GM21737 (cell line): ENCODE results near the gene TFF1.
"Not testable (repeated sequence)": the region's sequence is repeated elsewhere in the genome, so short reads cannot be mapped to it uniquely, and the experiment has no call there.

ENCODE experiments used
- ATAC-seq: cut with Tn5 transposase; IDR thresholded peaks from one replicate; pipeline ENCODE4 v1.9.1; 2021; ENCODE audit warnings: mild to moderate bottlenecking, moderate library complexity; ENCODE audit not compliant: unreplicated experiment

Gene TFF1

DNA sequence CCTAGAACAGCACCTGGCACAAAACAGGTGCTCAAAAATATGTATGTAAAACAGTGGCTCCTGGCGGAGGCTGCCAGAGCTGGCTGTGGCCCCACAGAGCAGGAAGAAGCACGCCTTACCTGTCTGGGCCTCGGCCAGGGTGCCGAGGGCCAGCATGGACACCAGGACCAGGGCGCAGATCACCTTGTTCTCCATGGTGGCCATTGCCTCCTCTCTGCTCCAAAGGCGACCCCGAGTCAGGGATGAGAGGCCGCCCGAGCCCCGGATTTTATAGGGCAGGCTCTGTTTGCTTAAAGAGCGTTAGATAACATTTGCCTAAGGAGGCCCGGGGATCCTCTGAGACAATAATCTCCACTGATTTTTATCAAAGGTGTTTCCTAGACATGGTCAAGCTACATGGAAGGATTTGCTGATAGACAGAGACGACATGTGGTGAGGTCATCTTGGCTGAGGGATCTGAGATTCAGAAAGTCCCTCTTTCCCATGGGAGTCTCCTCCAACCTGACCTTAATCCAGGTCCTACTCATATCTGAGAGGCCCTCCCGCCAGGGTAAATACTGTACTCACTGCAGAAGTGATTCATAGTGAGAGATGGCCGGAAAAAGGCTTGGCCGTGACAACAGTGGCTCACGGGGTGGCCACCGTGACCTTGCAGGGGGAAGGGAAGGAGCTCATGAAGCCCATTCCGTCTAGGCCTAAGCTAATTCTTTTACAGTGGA is at the start of gene TFF1:
TFF1 (minus strand) TSS at position 244 of the 719 bp plus-strand sequence; CDS start at position 204, 40 bp downstream.
- ATAC-seq, result no peak

DNA sequence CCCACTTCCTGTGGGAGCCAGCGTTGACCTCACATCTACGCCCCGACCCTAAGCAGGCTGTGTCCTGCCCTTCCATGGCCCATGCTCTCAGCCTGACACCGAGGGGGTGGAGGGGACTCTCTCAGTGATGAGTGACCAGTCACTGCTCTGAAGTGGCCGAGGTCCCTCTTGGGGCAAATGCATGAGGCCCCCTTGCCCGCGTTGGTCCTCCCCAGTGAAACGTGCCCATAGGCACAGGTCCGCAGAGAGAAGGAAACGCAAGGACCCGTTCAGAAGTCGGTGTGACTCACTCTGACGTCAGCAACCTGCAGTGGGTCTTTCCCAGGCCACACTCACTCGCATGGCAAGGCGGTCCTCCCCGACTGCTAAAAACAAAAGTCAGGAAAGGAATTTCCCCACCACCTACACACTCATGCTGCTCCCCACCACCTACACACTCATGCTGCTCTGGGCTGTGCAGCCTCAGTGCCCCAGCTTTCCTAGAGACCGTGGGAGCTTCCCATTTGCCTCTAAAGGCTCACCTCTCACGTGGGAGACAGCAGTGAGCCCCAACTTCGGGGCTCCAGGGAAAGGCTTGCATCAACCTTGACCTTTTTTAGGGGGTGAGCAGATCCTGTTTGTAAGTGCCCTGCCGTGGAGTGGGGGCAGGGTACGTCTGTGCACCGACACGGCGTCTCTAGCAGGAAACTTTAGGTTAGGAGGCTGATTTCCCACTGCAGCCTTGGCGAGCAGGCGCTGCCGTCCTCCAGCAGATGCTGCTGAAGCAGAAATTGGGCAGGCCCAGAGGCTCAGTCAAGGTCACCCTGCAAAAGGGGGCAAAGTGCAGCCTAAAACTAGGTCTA is 48.8 kb upstream of the TFF1 start:
- peak; percentile 72 for ATAC-seq

DNA sequence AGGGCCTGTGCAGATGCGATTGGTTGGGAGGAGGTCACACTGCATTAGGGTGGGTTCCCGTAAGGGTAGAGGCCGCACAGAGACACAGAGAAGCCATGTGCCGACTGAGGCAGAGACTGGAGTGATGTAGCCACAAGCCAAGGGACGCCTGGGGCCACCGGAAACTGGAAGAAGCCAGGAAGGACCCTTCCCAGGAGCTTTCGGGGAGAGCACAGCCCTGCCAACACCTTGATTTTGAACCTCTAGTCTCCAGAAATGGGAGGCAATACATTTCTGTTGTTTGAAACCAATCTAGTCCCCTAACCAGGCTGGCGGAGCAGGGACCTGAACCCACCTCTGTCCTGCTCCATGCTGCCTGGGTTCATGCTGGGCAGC is 48.2 kb upstream of the TFF1 start:
- no peak for ATAC-seq

DNA sequence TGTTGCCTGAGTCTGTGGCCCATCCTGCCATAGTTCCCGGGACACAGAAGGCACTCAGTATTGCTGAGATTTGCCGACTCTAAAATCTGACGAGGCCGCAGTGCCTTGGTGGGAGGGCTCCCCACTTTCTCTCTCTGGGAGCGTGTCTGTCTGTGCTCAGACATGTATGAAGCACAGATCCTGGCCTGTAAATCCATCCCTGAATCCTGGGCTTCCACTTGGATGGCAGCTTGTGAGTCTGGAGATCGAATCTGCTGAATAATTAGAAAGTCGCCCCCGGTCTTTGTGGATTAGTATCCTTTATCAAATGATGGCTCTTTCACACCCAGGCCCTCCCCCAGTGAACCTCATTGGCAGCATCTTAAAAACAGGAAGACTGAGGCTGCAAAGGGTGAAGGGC is 47.7 kb upstream of the TFF1 start:
- no peak for ATAC-seq

DNA sequence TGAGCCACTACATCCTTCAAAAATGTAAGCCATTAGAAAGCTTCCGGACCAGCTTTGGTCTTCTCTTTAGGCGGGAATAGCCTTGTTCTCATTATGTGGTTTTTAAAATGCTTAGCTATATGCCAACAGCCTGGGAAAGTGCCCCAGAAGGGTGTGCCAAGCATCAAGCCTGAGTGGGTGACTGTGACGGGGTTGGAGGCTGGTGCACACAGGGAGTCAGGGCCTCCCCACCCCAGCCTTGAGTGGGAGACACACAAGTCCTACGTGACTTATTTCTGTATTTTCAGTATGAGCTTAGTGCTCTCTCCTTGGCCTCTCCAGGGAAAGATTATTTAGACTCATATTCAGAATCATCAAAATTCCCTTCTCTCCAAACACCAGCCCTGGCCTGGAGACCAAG is 47.2 kb upstream of the TFF1 start:
- ATAC-seq, result no peak

DNA sequence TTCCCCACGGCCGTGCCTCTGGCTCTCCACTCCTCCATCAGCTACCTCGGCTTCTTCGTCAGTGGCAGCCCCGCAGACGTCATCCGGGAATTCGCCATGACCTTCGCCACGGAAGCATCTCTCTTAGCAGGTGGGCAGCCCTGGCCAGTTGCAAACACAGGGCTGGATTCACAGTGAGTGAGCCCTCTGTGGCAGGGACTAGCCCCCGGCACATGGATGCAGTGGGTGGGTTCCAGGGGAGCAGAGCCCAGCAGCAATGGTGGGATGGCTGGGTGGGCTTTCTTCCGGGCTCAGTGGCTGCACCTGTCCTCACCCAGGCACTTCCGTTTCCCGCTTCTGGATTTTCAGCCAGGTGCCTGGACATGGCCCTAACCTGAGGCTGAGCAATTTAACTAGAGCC is 46.8 kb upstream of the TFF1 start:
- no peak for ATAC-seq

DNA sequence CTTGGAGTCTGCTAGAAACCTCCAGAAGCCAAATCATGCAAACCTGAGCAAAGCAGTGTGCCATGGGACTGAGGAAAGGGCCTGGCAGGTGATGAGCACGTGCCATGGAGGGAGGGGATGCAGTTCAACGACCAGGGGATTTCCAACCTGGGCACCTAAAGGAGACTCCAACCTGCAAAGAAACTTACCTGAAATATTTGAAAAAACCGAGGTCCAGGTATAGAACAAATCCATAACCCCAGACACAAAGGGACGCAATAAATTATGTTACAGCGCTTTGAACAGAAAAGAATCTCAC is 46.2 kb upstream of the TFF1 start:
- ATAC-seq, result no peak

DNA sequence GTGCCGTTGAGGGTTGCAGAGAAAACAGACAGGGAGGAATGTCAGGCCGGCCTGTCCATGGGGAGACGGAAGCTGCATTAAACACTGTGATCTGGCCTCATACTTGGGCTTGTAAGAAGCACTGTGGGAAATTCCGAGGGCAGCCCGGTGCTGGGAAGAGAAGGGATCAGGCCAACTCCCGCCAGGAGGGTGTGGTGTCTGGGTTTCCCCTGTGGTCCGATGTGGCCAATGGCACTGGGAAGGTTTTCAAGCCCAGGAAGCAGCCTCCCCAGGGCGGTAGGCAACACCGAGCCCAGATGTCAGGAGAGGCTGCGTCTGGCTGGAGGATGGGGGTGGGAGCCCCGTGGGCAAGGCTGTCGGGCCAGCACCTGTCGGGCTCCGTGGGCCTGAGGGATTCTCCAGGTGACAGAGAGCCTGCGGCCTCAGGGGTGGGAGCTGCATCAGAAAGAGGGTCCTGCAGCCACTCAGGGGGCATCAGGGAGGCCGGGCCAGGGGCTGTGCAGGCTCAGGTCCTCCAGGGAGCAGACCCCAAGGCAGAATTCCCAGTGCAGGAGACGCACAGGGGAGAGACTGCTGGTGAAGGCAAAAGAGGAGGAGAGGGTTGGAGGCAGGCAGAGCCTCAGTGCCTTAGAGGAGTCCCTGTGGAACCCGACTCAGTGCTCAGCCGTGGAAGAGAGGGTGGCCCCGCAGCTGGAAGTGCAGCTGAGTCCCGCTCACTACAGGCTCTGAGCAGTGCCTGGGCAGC is 45.7 kb upstream of the TFF1 start:
- ATAC-seq, result no peak

DNA sequence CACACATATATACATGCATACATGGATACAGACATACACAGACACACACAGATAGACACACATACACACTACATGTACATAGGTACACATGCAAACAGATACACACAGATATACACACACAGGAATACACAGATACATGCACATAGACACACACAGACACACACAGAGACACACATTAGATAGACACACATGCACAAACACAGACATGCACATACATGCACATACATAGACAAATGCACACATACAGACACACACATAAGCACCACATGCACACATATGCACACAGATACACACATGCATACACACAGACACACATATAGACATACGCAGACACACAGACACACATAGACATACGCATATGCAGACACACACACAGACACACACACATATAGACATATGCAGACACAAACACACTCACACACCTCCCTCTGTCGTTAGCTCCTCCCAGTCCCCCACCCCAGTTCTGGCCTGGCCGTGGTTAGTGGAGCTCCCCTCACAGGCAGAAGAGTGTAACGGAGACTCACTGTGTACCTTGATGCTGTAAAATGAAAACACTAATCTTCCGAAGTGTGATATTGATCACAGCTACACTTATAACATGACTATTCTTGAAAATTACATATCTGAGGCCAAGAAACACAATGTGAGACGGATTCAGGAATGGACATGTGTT is 45.0 kb upstream of the TFF1 start:
- no peak for ATAC-seq

DNA sequence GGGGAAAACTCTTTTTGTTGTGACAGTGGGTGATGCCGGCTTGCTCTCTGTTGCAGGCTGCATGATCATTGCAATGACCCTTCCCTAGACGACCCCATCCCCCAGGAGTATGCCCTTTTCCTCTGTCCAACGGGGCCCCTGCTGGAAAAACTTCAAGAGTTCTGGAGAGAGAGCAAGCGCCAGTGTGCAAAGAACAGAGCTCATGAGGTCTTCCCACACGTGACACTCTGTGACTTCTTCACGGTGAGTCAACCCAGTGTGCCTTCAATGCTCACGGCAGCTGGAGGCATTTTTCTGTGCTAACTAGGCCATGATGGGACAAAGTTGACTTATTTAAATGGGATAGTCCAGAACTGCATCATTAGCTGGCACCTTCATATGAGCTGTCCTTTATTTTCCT is 43.0 kb upstream of the TFF1 start:
- ATAC-seq, result no peak

DNA sequence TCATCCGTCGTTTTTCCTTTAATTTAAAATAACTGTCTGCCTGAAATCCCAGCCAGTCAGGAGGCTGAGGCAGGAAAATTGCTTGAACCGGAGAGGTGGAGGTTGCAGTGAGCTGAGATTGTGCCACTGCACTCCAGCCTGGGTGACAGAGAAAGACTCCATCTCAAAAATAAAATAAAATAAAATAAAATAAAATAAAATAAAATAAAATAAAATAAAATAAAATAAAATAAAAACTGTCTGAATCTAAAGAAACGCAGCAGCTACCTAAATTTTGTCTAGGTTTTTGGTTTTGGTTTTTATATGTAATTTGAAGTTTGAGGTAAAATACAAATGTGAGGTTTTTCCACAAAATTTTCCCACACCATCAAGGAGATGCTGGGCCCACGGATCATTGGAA is 42.4 kb upstream of the TFF1 start:
- not testable (repeated sequence) for ATAC-seq

DNA sequence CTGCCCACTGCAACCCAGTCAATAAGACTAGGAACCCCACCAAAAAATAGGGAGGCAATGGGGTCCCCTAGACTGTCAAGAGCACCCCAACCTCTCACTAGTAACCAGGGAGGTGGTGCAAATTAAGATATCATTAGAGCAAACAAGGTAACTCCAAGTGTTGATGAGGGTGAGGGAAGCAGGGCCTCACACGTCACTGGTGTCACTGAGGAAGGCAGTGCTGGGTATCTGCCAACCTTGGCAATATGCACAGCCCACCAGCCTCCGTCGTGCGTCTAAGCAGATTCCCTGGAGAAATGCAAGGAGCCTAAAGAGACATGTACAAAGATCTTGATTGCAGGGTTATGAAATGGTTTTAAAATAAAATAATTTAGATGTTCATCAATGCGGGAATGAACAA is 41.1 kb upstream of the TFF1 start:
- no peak for ATAC-seq

DNA sequence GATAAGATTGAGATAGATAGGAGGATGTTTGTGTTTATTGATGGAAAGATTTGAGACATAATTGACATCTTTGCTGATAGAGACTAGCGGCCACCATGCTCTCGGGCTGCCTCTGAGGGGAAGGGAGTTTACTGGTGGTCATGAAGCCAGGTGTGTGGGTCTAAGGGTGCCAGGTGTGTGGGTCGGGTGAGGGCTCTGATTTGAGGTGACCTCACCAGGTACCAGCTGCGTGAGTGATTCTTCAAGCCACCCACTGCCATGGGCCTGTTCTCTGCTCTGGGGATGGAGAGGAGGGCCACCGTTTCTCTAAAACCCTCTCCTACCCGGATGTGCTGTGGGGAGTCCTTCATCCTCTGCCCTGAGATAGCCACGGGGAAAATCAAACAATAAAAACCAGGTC is 40.5 kb upstream of the TFF1 start:
- ATAC-seq, result no peak

DNA sequence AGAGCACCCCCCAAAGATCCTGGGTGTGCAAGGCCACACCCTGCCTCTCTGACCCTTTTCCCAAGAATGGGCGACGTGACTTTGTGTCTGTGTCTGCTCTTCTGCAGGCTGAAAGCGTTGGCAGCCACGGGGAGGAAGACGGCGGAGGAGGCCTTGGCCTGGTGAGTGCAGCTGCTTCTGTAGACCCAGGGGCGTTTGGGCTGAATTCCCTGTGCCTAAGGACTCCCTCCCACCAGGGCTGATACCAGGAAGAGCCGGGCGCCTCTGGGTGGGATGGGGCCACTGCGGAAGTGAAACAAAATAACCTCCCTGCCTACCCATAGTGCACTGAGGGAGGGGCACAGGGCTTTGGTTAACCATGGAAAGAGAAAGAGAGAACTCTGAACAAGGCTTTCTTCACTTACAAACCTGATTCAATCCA is 39.9 kb upstream of the TFF1 start:
- no peak for ATAC-seq

DNA sequence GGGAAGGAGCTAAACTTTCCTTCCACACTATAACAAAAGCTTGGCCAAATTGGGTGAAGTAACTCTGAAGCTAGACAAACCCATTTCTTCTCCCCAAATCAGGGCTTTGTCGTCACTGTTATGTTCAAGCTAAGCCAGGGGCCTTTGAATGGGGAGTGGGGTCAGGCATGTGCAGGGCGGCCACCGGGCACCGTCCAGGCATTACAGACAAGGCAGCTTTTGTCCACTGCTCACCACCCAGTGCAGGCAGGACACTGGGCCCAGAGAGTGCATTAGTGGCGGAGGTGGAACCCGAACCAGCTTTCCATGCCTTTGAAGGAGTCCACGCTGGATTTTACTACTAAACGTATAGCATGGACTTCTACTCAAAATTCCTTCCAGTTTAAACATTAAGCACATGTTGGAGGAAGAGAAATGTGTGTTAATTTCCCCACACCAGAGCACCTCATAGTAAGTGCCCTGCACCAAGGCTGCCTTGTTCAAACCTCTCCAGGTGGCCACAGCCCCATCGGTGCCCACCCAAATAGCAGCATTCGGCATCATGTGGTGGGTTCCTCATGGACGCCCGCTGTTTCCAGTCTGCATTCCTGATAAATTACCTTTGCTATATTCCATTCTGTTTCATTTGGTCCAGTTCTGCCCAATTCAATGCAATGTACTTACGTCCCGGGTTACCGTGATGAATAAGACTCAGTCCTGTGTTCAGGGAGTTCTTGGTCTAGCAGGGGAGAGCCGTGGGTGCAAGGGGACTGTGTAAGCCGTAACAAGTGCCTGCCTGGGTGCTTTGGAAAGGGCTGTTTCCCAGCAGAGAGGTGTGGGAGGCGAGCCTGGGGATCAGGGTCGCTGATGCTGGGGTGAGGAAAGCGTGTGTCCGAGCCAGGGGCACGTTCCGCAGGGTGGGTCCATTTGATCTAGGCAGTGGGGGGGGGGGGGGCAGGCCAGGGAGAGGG is 39.0 kb upstream of the TFF1 start:
- ATAC-seq, result no peak

DNA sequence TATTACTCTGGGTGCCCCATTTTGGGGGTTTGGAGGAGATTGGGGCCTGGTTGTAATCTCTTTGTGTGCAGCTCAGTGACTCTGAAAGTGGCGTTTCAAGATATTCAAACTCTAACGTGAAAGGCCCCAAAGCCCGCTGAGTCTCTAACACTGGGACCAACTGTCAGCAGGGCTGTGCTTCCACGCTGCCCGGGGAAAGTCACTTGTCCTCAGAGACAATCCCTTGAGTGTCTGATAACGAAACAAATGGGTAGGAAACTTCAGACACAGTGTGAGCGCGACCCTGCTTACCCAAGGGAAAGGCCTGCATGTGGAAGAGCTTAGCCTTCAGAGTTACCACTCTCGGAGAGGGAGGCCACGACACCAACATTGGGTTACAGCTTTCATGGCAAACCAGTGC is 38.2 kb upstream of the TFF1 start:
- no peak for ATAC-seq

DNA sequence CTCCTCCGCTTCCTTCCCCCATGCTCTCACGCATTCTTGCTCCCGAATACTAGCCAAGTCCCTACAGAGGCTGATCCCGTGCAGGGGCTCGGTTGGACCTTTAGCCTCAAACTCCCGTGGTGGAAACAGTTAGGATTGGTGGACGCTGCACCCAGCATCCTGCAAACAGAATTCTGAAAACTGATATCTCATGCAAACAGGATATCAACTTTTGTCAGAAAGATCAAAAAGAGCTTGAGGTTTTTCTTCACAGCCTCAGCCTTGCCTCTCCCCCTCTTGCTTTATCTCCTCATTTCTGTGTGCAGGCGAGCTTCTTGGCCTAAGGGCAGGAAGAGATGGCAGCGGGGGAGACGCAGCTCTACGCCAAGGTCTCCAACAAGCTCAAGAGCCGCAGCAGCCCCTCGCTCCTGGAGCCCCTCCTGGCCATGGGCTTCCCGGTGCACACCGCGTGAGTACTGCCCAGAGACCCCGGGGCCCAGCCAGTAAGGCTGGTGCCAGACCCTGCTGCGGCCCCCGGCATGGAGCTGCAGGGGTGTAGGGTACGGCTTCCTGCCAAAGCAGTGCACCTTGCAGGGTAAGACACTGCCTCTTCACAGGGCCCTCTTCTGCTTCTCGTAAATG is 37.4 kb upstream of the TFF1 start, which contains the start of gene UBASH3A:
UBASH3A (plus strand) TSS at position 292 of the 621 bp plus-strand sequence; CDS start at position 336, 44 bp downstream.
- ATAC-seq, result no peak

DNA sequence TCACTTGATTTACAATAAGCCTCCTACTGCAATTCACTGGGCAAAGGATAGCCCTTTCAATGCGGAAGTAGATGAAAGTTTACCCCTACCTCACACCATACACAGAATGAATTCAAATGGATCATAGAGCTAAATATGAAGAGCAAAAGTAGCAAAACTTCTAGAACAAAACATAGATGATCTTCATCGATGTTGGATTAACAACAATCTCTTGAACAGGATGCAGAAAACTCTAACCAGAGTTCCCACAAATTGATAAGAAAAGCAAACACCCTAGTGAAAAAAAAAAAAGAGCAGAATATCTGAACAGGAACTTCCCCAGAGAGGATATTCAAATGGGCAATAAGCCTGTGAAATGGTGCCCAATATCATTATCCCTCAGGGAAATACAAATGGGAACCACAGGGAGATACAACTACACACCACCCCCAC is 35.5 kb upstream of the TFF1 start:
- ATAC-seq, result no peak

DNA sequence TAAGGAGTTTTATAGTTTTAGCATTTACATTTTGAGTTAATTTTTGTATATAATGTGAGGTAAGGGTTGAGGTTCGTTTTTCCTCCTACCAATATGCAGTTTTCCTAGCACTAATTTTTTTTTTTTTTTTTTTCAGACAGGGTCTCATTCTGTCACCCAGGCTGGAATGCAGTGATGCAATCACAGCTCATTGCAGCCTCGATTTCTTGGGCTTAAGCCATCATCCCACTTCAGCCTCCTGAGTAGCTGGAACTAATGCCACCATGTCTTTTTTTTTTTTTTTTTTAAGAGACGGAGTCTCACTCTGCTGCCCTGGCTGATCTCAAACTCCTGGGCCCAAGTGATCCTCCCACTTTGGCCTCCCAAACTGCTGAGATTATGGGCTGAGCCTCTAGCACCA is 34.8 kb upstream of the TFF1 start:
- ATAC-seq, result no peak

DNA sequence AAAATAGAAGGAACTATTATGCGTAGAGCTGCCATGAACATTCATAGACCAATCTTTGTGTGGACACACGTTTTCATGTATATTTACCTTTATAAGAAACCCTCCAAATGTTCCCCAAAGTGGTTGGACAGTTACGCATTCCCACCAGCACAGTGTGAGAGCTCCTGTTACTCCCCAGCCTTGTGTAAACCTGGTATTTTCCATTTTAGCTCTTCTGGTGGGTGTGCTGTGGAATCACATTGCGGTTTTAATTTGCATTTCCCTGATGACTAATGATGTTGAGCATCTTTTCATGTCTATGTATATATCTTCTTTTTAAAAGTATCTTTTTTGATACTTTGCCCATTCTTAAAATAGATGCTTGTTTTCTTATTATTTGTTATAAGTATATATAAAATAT is 34.2 kb upstream of the TFF1 start:
- no peak for ATAC-seq
